ENCODE data around the gene VPS9D1.

DNA sequence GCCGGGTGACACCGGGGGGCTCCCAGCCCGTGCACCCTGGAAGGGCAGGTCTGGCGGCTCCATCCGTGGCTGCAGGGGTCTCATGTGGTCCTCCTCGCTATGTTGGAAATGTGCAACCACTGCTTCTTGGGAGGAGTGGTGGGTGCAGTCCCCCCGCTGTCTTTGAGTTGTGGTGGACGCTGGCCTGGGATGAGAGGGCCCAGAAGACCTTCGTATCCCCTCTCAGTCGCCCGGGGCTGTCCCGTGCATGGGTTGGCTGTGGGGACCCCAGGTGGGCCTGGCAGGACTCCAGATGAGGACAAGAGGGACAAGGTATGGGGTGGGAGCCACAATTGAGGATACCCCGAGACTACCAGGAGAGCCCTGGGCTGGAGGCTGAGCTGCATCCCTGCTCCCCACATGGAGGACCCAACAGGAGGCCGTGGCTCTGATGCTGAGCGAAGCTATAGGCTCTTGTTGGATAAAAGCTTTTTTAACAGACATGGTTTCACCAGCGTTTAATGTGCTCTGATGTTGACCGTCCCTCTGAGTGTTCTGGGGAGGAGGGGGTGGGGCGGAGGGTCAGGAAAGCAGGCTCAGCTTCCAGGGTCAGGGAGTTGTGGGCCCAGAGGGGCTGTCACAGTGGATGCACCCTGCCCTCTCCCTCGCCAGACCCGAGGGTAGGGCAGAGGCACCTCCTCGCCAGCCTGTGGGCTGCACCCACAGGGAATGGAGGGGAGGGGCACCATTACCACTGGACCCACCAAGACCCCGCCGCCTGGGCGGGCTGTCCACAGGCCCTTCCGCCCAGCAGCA is 24.6 kb downstream of the VPS9D1 start:
- no peak for TF ChIP-seq POLR2A (IDR thresholded peaks at IDR 0.05)
- TF ChIP-seq, protein P1, sequence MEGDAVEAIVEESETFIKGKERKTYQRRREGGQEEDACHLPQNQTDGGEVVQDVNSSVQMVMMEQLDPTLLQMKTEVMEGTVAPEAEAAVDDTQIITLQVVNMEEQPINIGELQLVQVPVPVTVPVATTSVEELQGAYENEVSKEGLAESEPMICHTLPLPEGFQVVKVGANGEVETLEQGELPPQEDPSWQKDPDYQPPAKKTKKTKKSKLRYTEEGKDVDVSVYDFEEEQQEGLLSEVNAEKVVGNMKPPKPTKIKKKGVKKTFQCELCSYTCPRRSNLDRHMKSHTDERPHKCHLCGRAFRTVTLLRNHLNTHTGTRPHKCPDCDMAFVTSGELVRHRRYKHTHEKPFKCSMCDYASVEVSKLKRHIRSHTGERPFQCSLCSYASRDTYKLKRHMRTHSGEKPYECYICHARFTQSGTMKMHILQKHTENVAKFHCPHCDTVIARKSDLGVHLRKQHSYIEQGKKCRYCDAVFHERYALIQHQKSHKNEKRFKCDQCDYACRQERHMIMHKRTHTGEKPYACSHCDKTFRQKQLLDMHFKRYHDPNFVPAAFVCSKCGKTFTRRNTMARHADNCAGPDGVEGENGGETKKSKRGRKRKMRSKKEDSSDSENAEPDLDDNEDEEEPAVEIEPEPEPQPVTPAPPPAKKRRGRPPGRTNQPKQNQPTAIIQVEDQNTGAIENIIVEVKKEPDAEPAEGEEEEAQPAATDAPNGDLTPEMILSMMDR (IDR thresholded peaks at IDR 0.05): no peak
